HG03354 (cell line): ENCODE results near the gene CKAP4.

ENCODE experiments used
- ATAC-seq: cut with Tn5 transposase; IDR thresholded peaks from one replicate; pipeline ENCODE4 v1.9.1; 2021; ENCODE audit warnings: mild to moderate bottlenecking; ENCODE audit not compliant: unreplicated experiment, poor library complexity, severe bottlenecking

CKAP4 gene

GRCh38 chr12:106246891-106247673 is 738 bp downstream of the CKAP4 start:
- ATAC-seq, result peak; percentile 44

- no peak for ATAC-seq
Measured at GRCh38 chr12:106245767-106246166, 2.1 kb downstream of the CKAP4 start.

- ATAC-seq, result no peak
Measured at GRCh38 chr12:106243620-106244019, 4.2 kb downstream of the CKAP4 start.

GRCh38 chr12:106240821-106241220 is 7.0 kb downstream of the CKAP4 start:
- ATAC-seq, result no peak

GRCh38 chr12:106239951-106240335 is 7.9 kb downstream of the CKAP4 start:
- no peak for ATAC-seq

GRCh38 chr12:106239241-106239950 is 8.4 kb downstream of the CKAP4 start:
- ATAC-seq, result no peak

- ATAC-seq, result no peak
Measured at GRCh38 chr12:106238146-106238545, 9.7 kb downstream of the CKAP4 start.

- no peak for ATAC-seq
Measured at GRCh38 chr12:106235770-106236169, 12.1 kb downstream of the CKAP4 start.

- ATAC-seq, result no peak
Measured at GRCh38 chr12:106234449-106234848, 13.4 kb downstream of the CKAP4 start.

GRCh38 chr12:106233011-106233410 is 14.8 kb downstream of the CKAP4 start:
- no peak for ATAC-seq

- ATAC-seq, result no peak
Measured at GRCh38 chr12:106229036-106229591, 18.7 kb downstream of the CKAP4 start.

GRCh38 chr12:106228320-106228710 is 19.5 kb downstream of the CKAP4 start:
- ATAC-seq, result no peak

- no peak for ATAC-seq
Measured at GRCh38 chr12:106227641-106228319, 20.0 kb downstream of the CKAP4 start.

- peak; percentile 57 for ATAC-seq
Measured at GRCh38 chr12:106226884-106227640, 20.8 kb downstream of the CKAP4 start.

- ATAC-seq, result no peak
Measured at GRCh38 chr12:106224355-106224706, 23.5 kb downstream of the CKAP4 start.

- no peak for ATAC-seq
Measured at GRCh38 chr12:106223485-106224354, 24.1 kb downstream of the CKAP4 start.

- ATAC-seq, result no peak
Measured at GRCh38 chr12:106220536-106220935, 27.3 kb downstream of the CKAP4 start.

- no peak for ATAC-seq
Measured at GRCh38 chr12:106219043-106219442, 28.8 kb downstream of the CKAP4 start.

GRCh38 chr12:106217706-106218105 is 30.1 kb downstream of the CKAP4 start:
- no peak for ATAC-seq
